AG04449 (cell line): ENCODE results near the gene GNAT3.

ENCODE experiments used
- CTCF ChIA-PET: fragments of 350-600 bp; formaldehyde crosslinking; extraction: SDS; loops from one replicate; lab custom pipeline; 2021; ENCODE audit warnings: antibody characterized with exemption; lab: Yijun Ruan, JAX
- POLR2A ChIA-PET: fragments of 400-600, 350-600 bp; formaldehyde crosslinking; extraction: SDS; loops from one replicate; lab custom pipeline; 2020; ENCODE audit warnings: antibody characterized with exemption, inconsistent platforms; lab: Yijun Ruan, JAX
- DNase-seq: peaks from one replicate; pipeline ENCODE4 v3.0.0-alpha.2; 2010; ENCODE audit warnings: low read depth, low spot score
- H3K4me3 ChIP-seq: 2 replicates; pipeline ENCODE4 v1.5.1; 2011; ENCODE audit warnings: low read depth, mild to moderate bottlenecking, control low read depth, low read length
- TF ChIP-seq, protein P1 (sequence below): IDR thresholded peaks from one replicate; pipeline ENCODE4 v1.5.1; 2011; ENCODE audit warnings: mild to moderate bottlenecking, moderate library complexity, low read length, control low read depth, inconsistent platforms; ENCODE audit not compliant: insufficient read depth; ENCODE audit errors: missing control alignments

Gene GNAT3

DNA sequence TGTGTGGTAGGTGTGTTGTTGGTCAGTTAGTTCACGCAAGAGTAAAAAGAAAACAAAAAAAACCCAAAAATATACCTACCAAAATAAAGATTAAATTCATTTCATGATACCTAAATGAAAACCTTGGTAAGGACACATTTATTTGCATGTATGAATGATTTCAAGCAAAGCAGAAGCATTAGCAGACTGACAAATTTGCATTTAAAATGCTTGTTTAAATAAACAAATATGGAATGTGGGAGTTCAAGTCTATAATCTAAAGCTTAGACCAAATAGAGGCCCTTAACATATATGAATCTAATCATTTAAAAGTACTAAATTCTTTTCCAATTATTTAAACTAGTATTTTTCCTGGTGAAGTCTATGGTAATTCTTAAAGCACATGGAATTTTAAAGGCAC lies 35.8 kb downstream of the GNAT3 start:
- DNase-seq: no peak
- CTCF ChIA-PET: interaction anchor here (1.3 to 1.4 kb wide), 2 partner anchors 38 to 183 kb away, joined by 3 read pairs; no protein-coding TSS in a partner anchor
- POLR2A ChIA-PET: no interaction called here
- H3K4me3 ChIP-seq: no peak overlapping the region
- TF ChIP-seq, protein P1, sequence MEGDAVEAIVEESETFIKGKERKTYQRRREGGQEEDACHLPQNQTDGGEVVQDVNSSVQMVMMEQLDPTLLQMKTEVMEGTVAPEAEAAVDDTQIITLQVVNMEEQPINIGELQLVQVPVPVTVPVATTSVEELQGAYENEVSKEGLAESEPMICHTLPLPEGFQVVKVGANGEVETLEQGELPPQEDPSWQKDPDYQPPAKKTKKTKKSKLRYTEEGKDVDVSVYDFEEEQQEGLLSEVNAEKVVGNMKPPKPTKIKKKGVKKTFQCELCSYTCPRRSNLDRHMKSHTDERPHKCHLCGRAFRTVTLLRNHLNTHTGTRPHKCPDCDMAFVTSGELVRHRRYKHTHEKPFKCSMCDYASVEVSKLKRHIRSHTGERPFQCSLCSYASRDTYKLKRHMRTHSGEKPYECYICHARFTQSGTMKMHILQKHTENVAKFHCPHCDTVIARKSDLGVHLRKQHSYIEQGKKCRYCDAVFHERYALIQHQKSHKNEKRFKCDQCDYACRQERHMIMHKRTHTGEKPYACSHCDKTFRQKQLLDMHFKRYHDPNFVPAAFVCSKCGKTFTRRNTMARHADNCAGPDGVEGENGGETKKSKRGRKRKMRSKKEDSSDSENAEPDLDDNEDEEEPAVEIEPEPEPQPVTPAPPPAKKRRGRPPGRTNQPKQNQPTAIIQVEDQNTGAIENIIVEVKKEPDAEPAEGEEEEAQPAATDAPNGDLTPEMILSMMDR: no peak

DNA sequence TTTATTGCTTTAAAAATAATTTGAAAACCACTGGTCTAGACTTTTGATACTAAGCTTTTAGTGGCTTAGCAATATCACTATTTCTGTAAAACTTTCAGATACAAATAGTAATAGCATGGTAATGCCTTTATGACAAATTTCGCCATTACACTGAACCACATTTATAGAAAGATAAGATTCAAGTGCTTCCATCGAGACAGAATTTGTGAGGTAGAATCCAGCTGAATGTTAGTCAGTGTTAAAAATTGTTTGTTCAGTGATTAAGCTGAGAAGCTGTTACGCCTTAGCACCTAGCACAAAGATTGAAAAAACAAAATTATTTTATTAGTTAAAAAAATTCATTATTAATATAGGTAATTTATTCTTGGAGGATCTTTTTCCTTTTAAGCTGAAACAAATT lies 36.5 kb downstream of the GNAT3 start:
- no peak overlapping the region for H3K4me3 ChIP-seq
- ChIA-PET CTCF (interaction anchor here (1.0 to 1.4 kb wide), 4 partner anchors 39 to 380 kb away, joined by 3 to 4 read pairs (median 3); no protein-coding TSS in a partner anchor), POLR2A (no interaction called here)
- no peak for DNase-seq
- TF ChIP-seq, protein P1: no peak

DNA sequence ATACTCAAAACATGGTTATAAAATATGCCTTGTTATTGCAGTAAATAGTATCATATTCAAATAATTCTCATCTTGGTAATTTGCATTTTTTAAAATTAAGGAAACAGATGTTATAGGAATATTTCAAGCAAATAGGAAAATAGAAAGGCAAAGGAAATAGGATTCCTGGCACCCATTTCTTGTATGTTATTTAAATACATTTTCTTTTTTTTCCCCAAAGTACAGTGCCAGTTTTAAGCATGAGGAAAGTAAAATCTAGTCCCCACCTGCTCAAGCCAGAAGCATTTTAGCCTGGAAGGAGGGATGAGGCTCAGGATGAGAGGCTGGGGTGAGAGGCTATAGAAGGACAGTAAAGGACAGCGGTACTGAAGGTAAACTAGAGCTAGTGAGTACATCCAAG lies 38.1 kb downstream of the GNAT3 start:
- CTCF ChIA-PET: interaction anchor here (1.1 kb wide), 1 partner anchor 207 kb away, joined by 3 read pairs; no protein-coding TSS in a partner anchor
- TF ChIP-seq, protein P1: no peak
- POLR2A ChIA-PET: no interaction called here
- no peak for DNase-seq
- no peak overlapping the region for H3K4me3 ChIP-seq

DNA sequence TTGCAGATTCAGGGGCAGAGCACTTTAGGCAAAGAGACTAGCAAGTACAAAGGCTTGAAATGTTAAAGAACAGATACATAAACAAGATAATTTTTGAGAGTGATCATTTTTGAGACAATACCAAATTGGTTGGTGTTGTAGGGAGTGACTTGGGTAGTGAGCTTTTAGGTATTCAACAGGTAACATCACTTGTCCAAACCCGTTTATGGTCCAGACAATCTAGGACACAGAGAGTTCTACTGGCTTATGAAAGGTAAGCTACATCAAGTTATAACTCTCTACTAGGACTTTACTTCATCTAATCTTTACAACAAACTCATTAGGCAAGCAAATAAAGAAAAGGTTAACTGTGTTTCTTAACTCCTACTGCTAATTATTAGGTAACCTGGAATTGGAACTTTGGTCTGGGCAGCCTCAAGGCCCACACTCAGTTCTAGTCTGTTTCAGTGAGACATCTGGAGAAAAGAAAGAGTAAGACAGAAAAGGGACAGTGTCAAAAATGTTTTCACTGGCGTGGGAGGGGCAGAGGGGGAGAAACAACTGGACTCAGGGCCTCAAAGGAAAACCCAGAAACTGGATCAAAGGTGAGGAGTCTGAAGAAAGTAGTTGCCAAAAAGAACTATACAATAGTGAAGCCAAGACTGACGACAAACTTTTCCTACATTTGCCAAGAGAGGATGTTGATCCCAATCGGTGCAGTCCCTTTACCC lies 39.2 kb downstream of the GNAT3 start:
- no peak for DNase-seq
- TF ChIP-seq, protein P1: no peak
- no peak overlapping the region for H3K4me3 ChIP-seq
- CTCF ChIA-PET: interaction anchor here (1.1 kb wide), 1 partner anchor 208 kb away, joined by 3 read pairs; no protein-coding TSS in a partner anchor
- POLR2A ChIA-PET: no interaction called here

DNA sequence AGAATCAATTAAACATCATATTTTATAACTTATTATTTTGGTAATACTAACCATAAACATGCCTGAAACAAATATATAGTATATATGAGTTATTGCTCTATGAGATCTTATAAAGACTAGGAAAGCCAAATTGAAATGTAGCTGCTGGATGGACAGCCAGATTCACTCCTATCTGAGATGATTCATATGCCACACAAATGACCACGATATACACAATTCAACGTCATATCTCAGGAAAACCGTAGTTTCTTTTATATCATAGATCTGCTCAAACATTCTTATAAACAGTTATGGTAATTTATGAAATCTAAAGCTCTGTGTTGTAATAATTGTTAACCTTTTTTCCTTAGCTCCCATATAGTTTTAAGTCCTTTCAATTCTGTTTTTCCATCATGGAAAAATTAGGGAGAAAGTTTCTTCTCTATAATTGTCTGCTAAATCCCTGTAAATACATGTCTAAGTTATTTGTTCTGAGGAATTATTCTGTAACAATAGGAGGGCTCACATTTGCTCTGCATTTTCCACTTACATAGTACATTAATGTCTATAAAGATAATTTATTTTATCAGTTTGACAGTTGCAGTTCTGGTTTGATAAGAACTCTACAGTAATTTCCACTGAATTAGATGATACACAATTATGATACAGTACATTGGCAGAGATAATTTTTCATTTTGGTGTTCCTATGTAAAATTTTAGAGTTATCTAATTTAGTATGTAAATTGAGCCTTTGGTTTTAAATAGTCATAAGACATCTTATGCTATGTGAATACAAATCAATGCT lies 42.7 kb downstream of the GNAT3 start:
- no peak for DNase-seq
- ChIA-PET CTCF (interaction anchor here (0.9 to 1.4 kb wide), 3 partner anchors 9 to 186 kb away, joined by 3 read pairs; no protein-coding TSS in a partner anchor), POLR2A (no interaction called here)
- TF ChIP-seq, protein P1: no peak
- H3K4me3 ChIP-seq: no peak overlapping the region

DNA sequence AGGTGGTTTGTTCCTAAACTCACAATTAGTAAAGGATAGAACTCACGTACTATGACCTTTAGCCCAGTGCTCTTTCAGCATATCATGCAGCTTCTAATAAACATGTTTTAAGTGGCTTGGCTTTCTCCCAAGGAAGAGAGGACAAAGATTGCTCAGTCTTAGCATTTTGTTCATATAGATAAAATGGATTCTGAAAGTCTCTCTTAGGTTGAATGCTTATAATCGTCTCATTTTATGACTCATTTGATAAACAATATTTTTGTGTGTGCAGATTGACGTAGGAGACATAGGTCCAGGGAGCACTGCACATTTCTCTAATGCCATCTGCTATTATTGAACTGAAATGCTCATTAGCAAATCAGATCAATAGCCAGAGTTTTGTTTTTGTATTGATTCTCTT lies 44.8 kb downstream of the GNAT3 start:
- ChIA-PET CTCF (interaction anchor here (1.0 to 2.2 kb wide), 4 partner anchors 15 to 192 kb away, joined by 3 to 8 read pairs (median 4); no protein-coding TSS in a partner anchor), POLR2A (no interaction called here)
- no peak for DNase-seq
- TF ChIP-seq, protein P1: no peak
- no peak overlapping the region for H3K4me3 ChIP-seq
